Nephron (organoid): ENCODE results near the gene BAIAP2L1.

ENCODE experiments used
- H3K27ac Mint-ChIP-seq, 3 experiments: 2 replicates each; pipeline ENCODE4 v1.8.0; 2020; ENCODE audit warnings: mixed read lengths in 3 of 3, mild to moderate bottlenecking in 2 of 3, moderate library complexity in 1 of 3
- H3K27me3 Mint-ChIP-seq: 2 replicates; pipeline ENCODE4 v1.8.0; 2021; ENCODE audit warnings: low read depth, mild to moderate bottlenecking, moderate library complexity, mixed read lengths
- H3K36me3 Mint-ChIP-seq: 2 replicates; pipeline ENCODE4 v1.8.0; 2020; ENCODE audit warnings: low read depth, mixed read lengths
- H3K4me1 Mint-ChIP-seq: 2 replicates; pipeline ENCODE4 v1.8.0; 2020; ENCODE audit warnings: mixed read lengths
- H3K4me3 Mint-ChIP-seq, 3 experiments: 2 replicates each; pipeline ENCODE4 v1.8.0; 2020; ENCODE audit warnings: mild to moderate bottlenecking in 3 of 3, mixed read lengths in 3 of 3, moderate library complexity in 2 of 3
- H3K9me3 Mint-ChIP-seq: 2 replicates; pipeline ENCODE4 v1.8.0; 2020; ENCODE audit warnings: mixed read lengths
- CTCF ChIP-seq, 3 experiments: fragments of 200-600 bp; sonication (generic); IDR thresholded peaks; one replicate each; pipeline ENCODE4 v1.5.0; 2021; ENCODE audit warnings: antibody characterized with exemption in 3 of 3; ENCODE audit not compliant: unreplicated experiment in 3 of 3

BAIAP2L1 gene

GRCh38 chr7:98307971-98308466 lies 92.9 kb downstream of the BAIAP2L1 start:
- H3K4me1 Mint-ChIP-seq = no peaks in the 10 kb centered on the region
- H3K27ac Mint-ChIP-seq = no peak overlapping the region
- TF ChIP-seq CTCF (IDR thresholded peaks at IDR 0.05; ENCODE audit: unreplicated experiment in 3 of 3) = no peak
- H3K27me3 Mint-ChIP-seq = peaks cover 4% of the 10 kb centered on the region
- H3K36me3 Mint-ChIP-seq = peaks cover 45% of the 10 kb centered on the region
- H3K4me3 Mint-ChIP-seq = no peak overlapping the region
- no peaks in the 10 kb centered on the region for H3K9me3 Mint-ChIP-seq

GRCh38 chr7:98305951-98306535 lies 94.8 kb downstream of the BAIAP2L1 start:
- Mint-ChIP-seq H3K27me3 (peaks cover 4% of the 10 kb centered on the region), H3K4me3 (no peak overlapping the region), H3K4me1 (no peaks in the 10 kb centered on the region), H3K36me3 (peaks cover 37% of the 10 kb centered on the region), H3K9me3 (no peaks in the 10 kb centered on the region), H3K27ac (no peak overlapping the region)
- no peak for TF ChIP-seq CTCF (IDR thresholded peaks at IDR 0.05; ENCODE audit: unreplicated experiment in 3 of 3)

DNA sequence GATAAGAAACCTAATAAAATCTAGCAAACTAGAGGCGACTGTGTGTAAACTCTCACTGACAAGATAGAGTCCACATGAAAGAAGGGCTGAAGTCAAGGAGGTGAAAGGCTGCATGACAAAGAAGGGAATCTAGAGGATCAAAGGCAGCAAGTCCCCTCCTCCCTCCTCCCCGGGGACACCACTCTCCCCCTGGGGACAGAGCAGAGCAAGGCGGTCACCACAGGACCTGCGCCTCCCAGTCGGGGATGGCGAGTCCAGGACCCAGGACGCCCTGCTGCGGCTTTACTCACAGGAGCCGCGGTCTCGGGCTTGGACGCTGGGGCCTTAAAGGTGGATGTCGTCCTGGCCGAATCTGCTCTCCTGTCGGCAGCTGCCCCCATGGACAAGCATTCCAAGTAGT lies 97.0 kb downstream of the BAIAP2L1 start:
- H3K36me3 Mint-ChIP-seq = peaks cover 35% of the 10 kb centered on the region
- peaks cover 4% of the 10 kb centered on the region for H3K27me3 Mint-ChIP-seq
- no peak overlapping the region for H3K4me3 Mint-ChIP-seq
- H3K27ac Mint-ChIP-seq = no peak overlapping the region
- H3K9me3 Mint-ChIP-seq = no peaks in the 10 kb centered on the region
- TF ChIP-seq CTCF (IDR thresholded peaks at IDR 0.05; ENCODE audit: unreplicated experiment in 3 of 3) = no peak
- H3K4me1 Mint-ChIP-seq = no peaks in the 10 kb centered on the region

DNA sequence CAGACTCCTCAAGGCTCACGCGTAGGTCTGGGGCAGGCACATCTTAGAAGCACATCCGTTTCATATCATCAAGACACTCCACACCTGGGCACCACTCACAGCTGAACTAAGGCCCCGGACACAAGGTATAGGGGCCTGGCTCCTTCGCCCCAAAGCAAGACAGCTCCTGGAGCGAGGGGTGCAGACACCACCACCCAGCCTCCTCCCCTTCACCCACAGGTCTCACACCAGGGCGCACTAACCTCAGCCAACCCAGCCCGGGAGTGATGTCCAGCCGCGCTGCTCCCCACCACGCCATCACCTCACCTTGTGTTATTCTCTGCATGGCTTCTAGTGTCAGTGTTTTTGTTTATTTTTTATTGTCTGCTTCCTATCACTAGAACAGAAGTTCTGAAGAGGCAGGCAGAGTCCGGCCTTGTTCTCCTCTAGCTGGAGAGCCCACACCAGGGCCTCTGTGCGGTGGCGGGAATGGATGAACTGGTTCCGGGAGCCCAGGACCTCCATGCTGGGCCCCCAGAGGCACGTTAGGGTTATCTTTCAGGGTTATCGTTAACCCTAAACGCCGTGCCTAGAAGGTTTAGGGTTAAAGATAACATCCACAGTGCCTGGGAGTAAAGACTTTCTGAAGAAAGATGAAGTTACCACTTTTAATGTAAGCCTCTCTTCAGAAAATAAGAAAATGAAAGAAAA lies 97.6 kb downstream of the BAIAP2L1 start:
- no peaks in the 10 kb centered on the region for H3K4me1 Mint-ChIP-seq
- H3K4me3 Mint-ChIP-seq = no peak overlapping the region
- H3K27ac Mint-ChIP-seq = no peak overlapping the region
- H3K27me3 Mint-ChIP-seq = peaks cover 4% of the 10 kb centered on the region
- no peak for TF ChIP-seq CTCF (IDR thresholded peaks at IDR 0.05; ENCODE audit: unreplicated experiment in 3 of 3)
- H3K9me3 Mint-ChIP-seq = no peaks in the 10 kb centered on the region
- H3K36me3 Mint-ChIP-seq = peaks cover 31% of the 10 kb centered on the region

GRCh38 chr7:98301693-98302470 lies 99.0 kb downstream of the BAIAP2L1 start:
- TF ChIP-seq CTCF (IDR thresholded peaks at IDR 0.05; ENCODE audit: unreplicated experiment in 3 of 3) = no peak
- Mint-ChIP-seq H3K9me3 (no peaks in the 10 kb centered on the region), H3K36me3 (peaks cover 20% of the 10 kb centered on the region), H3K4me3 (no peak overlapping the region), H3K27ac (no peak overlapping the region), H3K4me1 (no peaks in the 10 kb centered on the region), H3K27me3 (peaks cover 4% of the 10 kb centered on the region)
